GM12878 (cell line): ENCODE results near the gene ERC2. TPM values are rescaled to one million over a fixed set of nuclear protein-coding genes. Genes with fewer than 3 reads are reported as not detected.

ENCODE experiments used
- ATAC-seq: fragments of 200-7000 bp; cut with Tn5 transposase; 3 replicates; pipeline ENCODE4 v1.9.1; 2020; ENCODE audit warnings: mild to moderate bottlenecking, moderate library complexity
- BruUV-seq: library from RNA; stranded (reverse); fragments of 400-500 nt; replicated peaks from 2 replicates; lab custom pipeline; 2021; lab: Mats Ljungman, UMichigan
- CTCF ChIA-PET: fragments of 300-600 bp; sonication (Branson Sonifier 250); formaldehyde crosslinking; extraction: SDS; loops from one replicate; lab custom pipeline; 2021; ENCODE audit warnings: inconsistent platforms; lab: Yijun Ruan, JAX
- POLR2A ChIA-PET: fragments of 350-600 bp; formaldehyde crosslinking; extraction: SDS; loops from one replicate; lab custom pipeline; 2021; ENCODE audit warnings: inconsistent platforms; lab: Charles Lee
- RAD21 ChIA-PET: fragments of 300-600 bp; sonication (Branson Sonifier 250); formaldehyde crosslinking; loops from one replicate; lab custom pipeline; 2023; ENCODE audit warnings: antibody characterized with exemption; ENCODE audit not compliant: unreplicated experiment; lab: Charles Lee
- SMC1A ChIA-PET: fragments of 300-600 bp; sonication (Branson Sonifier 250); formaldehyde crosslinking; loops from one replicate; lab custom pipeline; 2023; ENCODE audit not compliant: unreplicated experiment, uncharacterized antibody; lab: Charles Lee
- DNase-seq: peaks from one replicate; pipeline ENCODE4 v3.0.0-alpha.2; 2011; ENCODE audit warnings: low read depth, low spot score
- FAIRE-seq: peaks from 3 replicates; lab custom pipeline; 2011; peaks lifted over from hg19 to GRCh38; lab: Jason Lieb, UNC
- H2AFZ ChIP-seq: 2 replicates; pipeline ENCODE4 v1.6.0; 2011; ENCODE audit warnings: low read depth, low read length, control low read depth; ENCODE audit not compliant: control insufficient read depth
- H3K27ac ChIP-seq: 2 replicates; pipeline ENCODE4 v1.5.1; 2011; ENCODE audit warnings: control low read depth; ENCODE audit not compliant: control insufficient read depth, insufficient read depth
- H3K27me3 ChIP-seq, 2 experiments: replicated peaks in 1 of 2; 2 replicates each; pipeline versions ENCODE4 v1.6.0 to v1.6.1; 2011; ENCODE audit warnings: low read length in 1 of 2; ENCODE audit not compliant: control insufficient read depth in 2 of 2, insufficient read depth in 2 of 2
- H3K36me3 ChIP-seq, 2 experiments: 2 replicates each; pipeline ENCODE4 v1.5.1; 2011; ENCODE audit warnings: low read length in 1 of 2; ENCODE audit not compliant: control insufficient read depth in 2 of 2, insufficient read depth in 2 of 2
- H3K4me1 ChIP-seq: 2 replicates; pipeline ENCODE4 v1.6.1; 2011; ENCODE audit warnings: mild to moderate bottlenecking, low read length, moderate library complexity, mixed read lengths; ENCODE audit not compliant: control insufficient read depth, insufficient read depth
- H3K4me2 ChIP-seq: 2 replicates; pipeline ENCODE4 v1.6.0; 2011; ENCODE audit warnings: control low read depth; ENCODE audit not compliant: control insufficient read depth, insufficient read depth
- H3K4me3 ChIP-seq: fragments of 200-600 bp; sonication (generic); 2 replicates; pipeline ENCODE4 v1.5.1; 2016
- H3K79me2 ChIP-seq: 2 replicates; pipeline ENCODE4 v1.6.0; 2011; ENCODE audit warnings: low read length; ENCODE audit not compliant: control insufficient read depth, insufficient read depth
- H3K9ac ChIP-seq: 2 replicates; pipeline ENCODE4 v1.8.0; 2011; ENCODE audit warnings: low read length, control low read depth, mixed read lengths; ENCODE audit not compliant: control insufficient read depth, insufficient read depth
- H3K9me3 ChIP-seq: replicated peaks from 3 replicates; pipeline ENCODE4 v1.5.1; 2011; ENCODE audit warnings: mild to moderate bottlenecking, low read length; ENCODE audit not compliant: control insufficient read depth, insufficient read depth
- H4K20me1 ChIP-seq: 2 replicates; pipeline ENCODE4 v1.6.0; 2011; ENCODE audit not compliant: control insufficient read depth, insufficient read depth
- BRCA1 ChIP-seq: IDR thresholded peaks from 2 replicates; pipeline ENCODE4 v1.6.1; 2011; ENCODE audit warnings: low read depth, low read length, improper control_type of control experiment
- EGR1 ChIP-seq, 2 experiments: IDR thresholded peaks; 1 replicate in 1 of 2; 2 replicates in 1 of 2; pipeline ENCODE4 v1.6.1; 2011 to 2012; ENCODE audit warnings: low read depth in 2 of 2, low read length in 2 of 2, borderline replicate concordance in 1 of 2, mild to moderate bottlenecking in 1 of 2, moderate library complexity in 1 of 2
- NR2C2 ChIP-seq: IDR thresholded peaks from 2 replicates; pipeline ENCODE4 v1.6.1; 2011; ENCODE audit warnings: borderline replicate concordance, low read depth; ENCODE audit not compliant: control insufficient read depth, insufficient read length
- RCOR1 ChIP-seq: conservative IDR thresholded peaks from 2 replicates; pipeline ENCODE4 v1.6.1; 2012; ENCODE audit warnings: low read depth, low read length, improper control_type of control experiment
- STAT3 ChIP-seq: IDR thresholded peaks from 2 replicates; pipeline ENCODE4 v1.6.1; 2011; ENCODE audit warnings: low read depth, low read length, improper control_type of control experiment
- TCF12 ChIP-seq: IDR thresholded peaks from 2 replicates; pipeline ENCODE4 v1.6.1; 2011; ENCODE audit warnings: low read depth, mild to moderate bottlenecking, low read length
- WGBS: methylation state at CpG from one replicate; pipeline ENCODE4 v1.1.6; 2016; ENCODE audit warnings: low lambda C conversion rate; ENCODE audit not compliant: insufficient replicate concordance, insufficient coverage; ENCODE audit errors: missing lambda C conversion rate; 5-methylcytosine and 5-hydroxymethylcytosine counted together
- in situ Hi-C: fragments of 300-500 bp; cut with MboI; formaldehyde crosslinking; loops from 9 replicates; pipeline ENCODE4 v1.14.3; 2018; ENCODE audit warnings: mixed read lengths
- intact Hi-C: fragments of 100-400 bp; cut with micrococcal nuclease; formaldehyde crosslinking; loops from one replicate; pipeline ENCODE4 v1.14.2; 2022; ENCODE audit not compliant: unreplicated experiment
- polyA plus RNA-seq, 11 experiments: library from polyadenylated mRNA; depleted of rRNA in 4 of 11; unstranded in 6 of 11; stranded (reverse) in 5 of 11; fragments of >200 nt; fragmentation: Nextera tagmentation in 4 of 11; fragmentation: Illumina TruSeq in 1 of 11; extraction: Ambion mirVana in 4 of 11; extraction: Trizol in 1 of 11; gene quantifications; 1 replicate in 1 of 11; 2 replicates in 10 of 11; pipeline versions ENCODE4 v1.2.1 to v1.2.3, GENCODE V29; 2011 to 2016; ENCODE audit warnings: inconsistent platforms in 2 of 11, missing spikeins in 2 of 11, low read depth in 1 of 11
- total RNA-seq, 4 experiments: library from RNA; depleted of rRNA in 3 of 4; stranded (reverse); fragments of >200 nt in 3 of 4; fragmentation: Illumina TruSeq in 1 of 4; extraction: Trizol in 1 of 4; gene quantifications; 2 replicates each; pipeline versions ENCODE4 v1.2.1 to v1.2.3, GENCODE V29; 2013 to 2021
- TF ChIP-seq, protein P1 (sequence below): fragments of 450-650 bp; IDR thresholded peaks from 2 replicates; pipeline ENCODE4 v1.6.1; 2016; ENCODE audit warnings: mild to moderate bottlenecking, moderate library complexity, borderline replicate concordance
- TF ChIP-seq, protein P2 (sequence below): fragments of 450-650 bp; formaldehyde crosslinking; IDR thresholded peaks from 2 replicates; pipeline ENCODE4 v1.4.0; 2020; ENCODE audit warnings: mild to moderate bottlenecking, moderate library complexity

ERC2 gene
- total and polyA plus RNA-seq, 10 of the 15 experiments (the other 5 are each of a cell fraction or from before 2014, with no cell fraction given), result 0.06 to 1.4 (median 0.12) TPM; not detected in 3

DNA sequence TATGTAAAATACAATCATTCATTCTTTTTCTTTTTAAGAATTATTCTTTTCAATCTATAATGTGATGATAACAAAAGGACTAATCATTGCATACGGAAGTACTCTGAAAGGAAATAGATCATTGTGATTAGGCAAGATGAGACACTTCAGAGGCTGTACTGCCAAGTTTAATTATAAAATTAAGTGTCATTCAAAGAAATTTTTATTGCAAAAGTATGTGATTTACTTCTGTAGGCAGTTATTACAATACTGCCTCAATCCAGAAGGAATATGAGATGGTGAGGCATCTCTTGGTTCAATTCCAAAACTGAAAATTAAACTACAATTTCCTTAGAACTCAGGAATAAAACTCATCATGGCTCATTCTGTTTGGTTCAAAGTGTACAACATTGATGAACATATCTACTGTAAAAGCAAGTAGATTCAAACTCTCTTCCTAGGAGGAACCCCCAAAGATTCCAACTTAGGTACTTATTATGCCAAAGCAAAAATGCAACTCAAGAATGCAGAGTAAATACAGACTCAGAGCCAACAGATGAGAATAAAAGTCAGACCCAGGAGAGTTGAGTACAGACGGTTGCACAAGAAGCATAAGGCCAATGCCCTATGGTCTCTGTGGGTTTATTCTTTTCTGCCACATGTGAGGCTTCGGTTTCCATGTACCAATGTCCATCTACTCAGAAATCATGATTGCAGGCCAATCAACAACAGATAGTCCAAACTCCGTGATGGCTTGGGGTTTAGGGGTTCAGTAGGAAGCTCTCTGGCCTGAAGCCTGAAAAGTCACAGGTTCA lies 862.6 kb downstream of the ERC2 start:
- intact Hi-C loops, result loop anchor here (5.0 kb wide), 3 partner anchors 72 to 118 kb away; partner anchors contain the start of gene WNT5A
- Histone ChIP-seq H3K27me3 (no peaks in the 10 kb centered on the region), H3K4me1 (peaks cover 26% of the 10 kb centered on the region), H3K79me2 (no peaks in the 10 kb centered on the region), H3K4me3 (no peak overlapping the region), H4K20me1 (no peaks in the 10 kb centered on the region), H3K27ac (no peak overlapping the region), H3K9me3 (no peaks in the 10 kb centered on the region; the same call in 2 of the 3 replicates), H3K9ac (no peak overlapping the region), H2AFZ (no peak overlapping the region), H3K36me3 (no peaks in the 10 kb centered on the region), H3K4me2 (no peak overlapping the region)
- BruUV-seq, result no TSS peak
- WGBS, result 78% methylated on average over 4 of the region's 4 CpGs
- no peak for ATAC-seq
- ChIA-PET CTCF (interaction anchor here (1.1 kb wide), 1 partner anchor 23 kb away, joined by 3 read pairs; no protein-coding TSS in a partner anchor), POLR2A (no interaction called here), SMC1A (interaction anchor here (0.9 to 1.4 kb wide), 4 partner anchors 8 to 48 kb away, joined by 3 to 4 read pairs (median 4); no protein-coding TSS in a partner anchor), RAD21 (interaction anchor here (2.6 kb wide), 1 partner anchor 18 kb away, joined by 12 read pairs; no protein-coding TSS in a partner anchor)
- TF ChIP-seq, protein P1, sequence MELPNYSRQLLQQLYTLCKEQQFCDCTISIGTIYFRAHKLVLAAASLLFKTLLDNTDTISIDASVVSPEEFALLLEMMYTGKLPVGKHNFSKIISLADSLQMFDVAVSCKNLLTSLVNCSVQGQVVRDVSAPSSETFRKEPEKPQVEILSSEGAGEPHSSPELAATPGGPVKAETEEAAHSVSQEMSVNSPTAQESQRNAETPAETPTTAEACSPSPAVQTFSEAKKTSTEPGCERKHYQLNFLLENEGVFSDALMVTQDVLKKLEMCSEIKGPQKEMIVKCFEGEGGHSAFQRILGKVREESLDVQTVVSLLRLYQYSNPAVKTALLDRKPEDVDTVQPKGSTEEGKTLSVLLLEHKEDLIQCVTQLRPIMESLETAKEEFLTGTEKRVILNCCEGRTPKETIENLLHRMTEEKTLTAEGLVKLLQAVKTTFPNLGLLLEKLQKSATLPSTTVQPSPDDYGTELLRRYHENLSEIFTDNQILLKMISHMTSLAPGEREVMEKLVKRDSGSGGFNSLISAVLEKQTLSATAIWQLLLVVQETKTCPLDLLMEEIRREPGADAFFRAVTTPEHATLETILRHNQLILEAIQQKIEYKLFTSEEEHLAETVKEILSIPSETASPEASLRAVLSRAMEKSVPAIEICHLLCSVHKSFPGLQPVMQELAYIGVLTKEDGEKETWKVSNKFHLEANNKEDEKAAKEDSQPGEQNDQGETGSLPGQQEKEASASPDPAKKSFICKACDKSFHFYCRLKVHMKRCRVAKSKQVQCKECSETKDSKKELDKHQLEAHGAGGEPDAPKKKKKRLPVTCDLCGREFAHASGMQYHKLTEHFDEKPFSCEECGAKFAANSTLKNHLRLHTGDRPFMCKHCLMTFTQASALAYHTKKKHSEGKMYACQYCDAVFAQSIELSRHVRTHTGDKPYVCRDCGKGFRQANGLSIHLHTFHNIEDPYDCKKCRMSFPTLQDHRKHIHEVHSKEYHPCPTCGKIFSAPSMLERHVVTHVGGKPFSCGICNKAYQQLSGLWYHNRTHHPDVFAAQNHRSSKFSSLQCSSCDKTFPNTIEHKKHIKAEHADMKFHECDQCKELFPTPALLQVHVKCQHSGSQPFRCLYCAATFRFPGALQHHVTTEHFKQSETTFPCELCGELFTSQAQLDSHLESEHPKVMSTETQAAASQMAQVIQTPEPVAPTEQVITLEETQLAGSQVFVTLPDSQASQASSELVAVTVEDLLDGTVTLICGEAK, result no peak
- TF ChIP-seq EGR1 (IDR thresholded peaks at IDR 0.05; ENCODE audit: borderline replicate concordance in 1 of 2, low read depth in 2 of 2, low read length in 2 of 2) (no peak), BRCA1 (no peak), TCF12 (no peak), NR2C2 (no peak), STAT3 (no peak), RCOR1 (no peak)
- TF ChIP-seq, protein P2, sequence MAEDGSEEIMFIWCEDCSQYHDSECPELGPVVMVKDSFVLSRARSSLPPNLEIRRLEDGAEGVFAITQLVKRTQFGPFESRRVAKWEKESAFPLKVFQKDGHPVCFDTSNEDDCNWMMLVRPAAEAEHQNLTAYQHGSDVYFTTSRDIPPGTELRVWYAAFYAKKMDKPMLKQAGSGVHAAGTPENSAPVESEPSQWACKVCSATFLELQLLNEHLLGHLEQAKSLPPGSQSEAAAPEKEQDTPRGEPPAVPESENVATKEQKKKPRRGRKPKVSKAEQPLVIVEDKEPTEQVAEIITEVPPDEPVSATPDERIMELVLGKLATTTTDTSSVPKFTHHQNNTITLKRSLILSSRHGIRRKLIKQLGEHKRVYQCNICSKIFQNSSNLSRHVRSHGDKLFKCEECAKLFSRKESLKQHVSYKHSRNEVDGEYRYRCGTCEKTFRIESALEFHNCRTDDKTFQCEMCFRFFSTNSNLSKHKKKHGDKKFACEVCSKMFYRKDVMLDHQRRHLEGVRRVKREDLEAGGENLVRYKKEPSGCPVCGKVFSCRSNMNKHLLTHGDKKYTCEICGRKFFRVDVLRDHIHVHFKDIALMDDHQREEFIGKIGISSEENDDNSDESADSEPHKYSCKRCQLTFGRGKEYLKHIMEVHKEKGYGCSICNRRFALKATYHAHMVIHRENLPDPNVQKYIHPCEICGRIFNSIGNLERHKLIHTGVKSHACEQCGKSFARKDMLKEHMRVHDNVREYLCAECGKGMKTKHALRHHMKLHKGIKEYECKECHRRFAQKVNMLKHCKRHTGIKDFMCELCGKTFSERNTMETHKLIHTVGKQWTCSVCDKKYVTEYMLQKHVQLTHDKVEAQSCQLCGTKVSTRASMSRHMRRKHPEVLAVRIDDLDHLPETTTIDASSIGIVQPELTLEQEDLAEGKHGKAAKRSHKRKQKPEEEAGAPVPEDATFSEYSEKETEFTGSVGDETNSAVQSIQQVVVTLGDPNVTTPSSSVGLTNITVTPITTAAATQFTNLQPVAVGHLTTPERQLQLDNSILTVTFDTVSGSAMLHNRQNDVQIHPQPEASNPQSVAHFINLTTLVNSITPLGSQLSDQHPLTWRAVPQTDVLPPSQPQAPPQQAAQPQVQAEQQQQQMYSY (CRISPR knock-in tag), result no peak
- DNase-seq, result no peak
- in situ Hi-C loops, result no loop called here
- FAIRE-seq, result no peak
